ENCODE results near the gene DDX42.

DDX42 gene

DNA sequence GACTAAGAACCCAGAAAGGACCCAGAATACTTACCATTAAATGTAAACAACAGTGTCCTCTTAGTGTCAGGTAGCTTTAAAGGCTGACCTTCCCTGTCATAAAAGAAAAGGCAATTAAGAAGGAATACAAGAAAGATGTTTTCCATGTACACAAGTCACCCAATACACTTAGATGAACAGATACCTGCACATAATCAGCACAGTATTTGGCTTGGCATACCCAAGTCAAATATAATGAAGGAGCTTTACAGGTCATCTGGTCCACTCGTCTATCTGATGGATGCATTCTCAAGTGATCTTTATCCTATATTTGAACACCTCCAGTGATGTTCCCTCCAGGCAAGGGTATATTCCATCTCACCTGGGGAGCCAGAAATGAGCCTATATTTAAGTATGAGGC is 21.3 kb upstream of the DDX42 start:
- TF ChIP-seq, protein P1, sequence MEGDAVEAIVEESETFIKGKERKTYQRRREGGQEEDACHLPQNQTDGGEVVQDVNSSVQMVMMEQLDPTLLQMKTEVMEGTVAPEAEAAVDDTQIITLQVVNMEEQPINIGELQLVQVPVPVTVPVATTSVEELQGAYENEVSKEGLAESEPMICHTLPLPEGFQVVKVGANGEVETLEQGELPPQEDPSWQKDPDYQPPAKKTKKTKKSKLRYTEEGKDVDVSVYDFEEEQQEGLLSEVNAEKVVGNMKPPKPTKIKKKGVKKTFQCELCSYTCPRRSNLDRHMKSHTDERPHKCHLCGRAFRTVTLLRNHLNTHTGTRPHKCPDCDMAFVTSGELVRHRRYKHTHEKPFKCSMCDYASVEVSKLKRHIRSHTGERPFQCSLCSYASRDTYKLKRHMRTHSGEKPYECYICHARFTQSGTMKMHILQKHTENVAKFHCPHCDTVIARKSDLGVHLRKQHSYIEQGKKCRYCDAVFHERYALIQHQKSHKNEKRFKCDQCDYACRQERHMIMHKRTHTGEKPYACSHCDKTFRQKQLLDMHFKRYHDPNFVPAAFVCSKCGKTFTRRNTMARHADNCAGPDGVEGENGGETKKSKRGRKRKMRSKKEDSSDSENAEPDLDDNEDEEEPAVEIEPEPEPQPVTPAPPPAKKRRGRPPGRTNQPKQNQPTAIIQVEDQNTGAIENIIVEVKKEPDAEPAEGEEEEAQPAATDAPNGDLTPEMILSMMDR (conservative IDR thresholded peaks at IDR 0.05; ENCODE audit: low read length), result no peak
- no peak overlapping the region for H3K4me3 ChIP-seq (ENCODE audit: low read length)
- no peak for DNase-seq (ENCODE audit: low read depth)

DNA sequence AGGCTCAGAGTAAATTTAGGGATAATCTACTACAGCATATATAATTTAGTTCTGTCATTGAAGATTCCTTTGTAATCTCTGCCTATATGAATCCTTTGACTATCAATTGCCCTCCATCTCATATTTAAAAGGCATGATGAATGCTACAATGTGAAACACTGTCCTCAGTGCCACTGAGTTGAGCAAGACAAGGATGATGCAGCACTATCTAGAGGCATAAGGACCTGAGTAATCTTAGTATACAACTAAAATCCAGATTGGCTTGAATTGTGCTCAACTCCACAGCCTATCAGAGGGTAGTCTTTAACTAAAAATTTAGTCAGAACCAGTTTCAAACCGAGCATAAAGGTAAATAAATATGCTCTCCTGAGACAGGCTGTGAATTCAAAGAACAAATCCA is 20.8 kb upstream of the DDX42 start:
- H3K4me3 ChIP-seq (ENCODE audit: low read length), result no peak overlapping the region
- TF ChIP-seq, protein P1 (conservative IDR thresholded peaks at IDR 0.05; ENCODE audit: low read length), result no peak
- no peak for DNase-seq (ENCODE audit: low read depth)

DNA sequence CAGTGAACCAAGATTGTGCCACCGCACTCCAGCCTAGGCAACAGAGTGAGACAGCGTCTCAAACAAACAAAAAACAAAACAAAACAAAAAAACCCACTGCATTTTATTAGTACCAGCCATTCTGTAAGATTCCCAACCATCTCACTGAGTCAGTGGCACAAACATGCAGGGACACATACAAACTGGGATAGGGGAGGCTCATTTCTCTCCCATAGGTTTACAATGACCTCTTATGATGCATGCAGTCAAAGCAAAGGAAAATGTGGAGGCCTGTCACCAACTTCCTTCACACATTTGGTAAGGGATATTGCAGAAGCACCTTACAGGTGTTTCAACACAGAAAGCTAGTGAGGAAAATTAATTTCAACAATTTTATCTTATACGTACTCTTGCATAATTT is 19.9 kb upstream of the DDX42 start:
- DNase-seq (ENCODE audit: low read depth), result no peak
- H3K4me3 ChIP-seq (ENCODE audit: low read length), result no peak overlapping the region
- TF ChIP-seq, protein P1 (conservative IDR thresholded peaks at IDR 0.05; ENCODE audit: low read length), result no peak

DNA sequence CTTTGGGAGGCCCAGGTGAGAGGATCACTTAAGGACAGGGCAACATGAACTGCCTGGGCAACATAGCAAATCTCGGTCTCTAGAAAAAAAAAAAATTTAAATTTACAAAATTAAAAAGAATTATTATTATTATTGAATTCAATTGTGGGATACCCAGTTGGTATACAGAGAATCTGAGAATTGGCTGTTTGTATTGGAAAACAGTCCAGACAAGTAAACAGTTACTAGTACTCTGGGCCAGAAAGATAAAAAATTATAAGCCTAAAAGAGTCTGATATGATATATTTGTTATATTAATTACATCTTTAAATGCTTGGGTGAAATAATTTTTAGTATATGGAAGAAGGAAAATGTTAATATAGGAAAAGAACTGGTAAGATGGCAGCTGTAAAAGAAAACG is 15.5 kb upstream of the DDX42 start:
- H3K4me3 ChIP-seq (ENCODE audit: low read length), result no peak overlapping the region
- TF ChIP-seq, protein P1 (conservative IDR thresholded peaks at IDR 0.05; ENCODE audit: low read length), result no peak
- DNase-seq (ENCODE audit: low read depth), result no peak

DNA sequence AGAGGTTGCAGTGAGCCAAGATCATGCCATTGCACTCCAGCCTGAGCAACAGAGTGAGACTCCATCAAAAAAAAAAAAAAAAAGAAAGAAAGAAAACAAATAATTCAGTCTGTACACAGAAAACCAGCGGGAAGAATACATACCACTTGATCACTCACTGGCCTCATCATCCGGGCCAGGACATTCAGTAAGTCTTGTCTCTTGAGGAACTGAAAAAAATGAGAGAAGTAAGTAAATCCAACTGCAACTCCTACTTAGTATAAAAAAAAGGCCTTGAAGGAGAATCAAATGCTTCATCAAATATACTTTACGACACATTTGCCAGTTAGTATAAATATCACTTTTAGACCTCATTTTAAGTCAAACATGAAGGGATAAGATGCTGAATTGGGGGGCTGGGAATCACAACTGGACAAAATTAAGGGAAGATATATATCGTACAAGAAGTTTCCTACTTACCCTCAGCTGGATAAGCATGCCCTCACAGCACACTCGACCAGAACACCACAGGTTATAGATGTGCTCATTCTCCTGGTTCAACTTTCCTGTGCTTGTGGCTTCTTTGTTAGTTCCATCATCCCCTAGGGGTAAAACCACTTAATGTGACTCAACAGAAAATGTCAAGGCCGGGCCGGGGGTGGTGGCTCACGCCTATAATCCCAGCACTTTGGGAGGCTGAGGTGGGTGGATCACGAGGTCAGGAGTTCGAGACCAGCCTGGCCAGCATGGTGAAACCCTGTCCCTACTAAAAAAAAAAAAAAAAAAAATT is 13.0 kb upstream of the DDX42 start:
- DNase-seq (ENCODE audit: low read depth), result no peak
- TF ChIP-seq, protein P1 (conservative IDR thresholded peaks at IDR 0.05; ENCODE audit: low read length), result no peak
- no peak overlapping the region for H3K4me3 ChIP-seq (ENCODE audit: low read length)

DNA sequence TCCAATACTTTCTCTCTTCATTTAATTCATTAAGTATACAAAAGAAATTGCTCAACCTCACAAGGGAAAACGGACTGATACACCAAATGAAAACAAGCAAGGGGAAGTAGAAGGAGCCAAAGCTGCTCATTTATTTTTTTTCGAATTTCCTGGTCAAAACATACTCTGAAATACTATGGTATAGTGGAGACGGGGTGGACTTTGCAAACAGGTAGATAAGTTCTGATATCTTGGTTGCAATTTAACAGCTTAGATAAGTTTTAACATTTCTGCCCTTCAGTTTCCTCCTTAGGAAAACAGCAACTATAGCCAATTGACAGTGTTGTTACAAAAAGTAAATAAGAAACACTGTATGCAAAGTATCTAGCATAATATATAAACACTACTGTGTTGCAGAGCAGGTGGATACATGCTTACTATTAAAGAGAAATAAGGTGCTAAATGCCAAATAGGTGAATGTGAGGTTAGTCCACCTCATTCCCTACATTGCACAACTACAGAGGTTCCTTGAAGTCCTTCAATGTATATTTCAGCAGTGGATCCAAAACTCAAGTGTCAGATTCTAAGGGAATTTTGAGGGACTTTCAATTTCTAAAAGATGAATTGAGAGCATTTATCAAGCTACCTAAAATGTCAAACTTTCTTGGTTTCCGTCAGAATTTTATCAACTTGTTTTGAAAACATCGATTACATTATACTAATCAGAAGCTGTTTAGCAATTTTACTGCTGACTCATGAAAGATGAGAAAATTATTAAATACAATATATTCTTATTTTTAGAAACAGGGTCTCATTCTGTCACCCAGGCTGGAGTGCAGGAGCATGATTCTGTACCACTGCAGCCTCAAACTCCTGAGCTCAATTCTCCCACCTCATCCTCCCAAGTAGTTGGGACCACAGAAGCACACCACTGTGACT is 11.6 kb upstream of the DDX42 start:
- TF ChIP-seq, protein P1 (conservative IDR thresholded peaks at IDR 0.05; ENCODE audit: low read length), result no peak

More for the DNA sequence above, 11.6 kb upstream of the DDX42 start:
- DNase-seq (ENCODE audit: low read depth), result no peak
- no peak overlapping the region for H3K4me3 ChIP-seq (ENCODE audit: low read length)

Measured in AG10803 (cell line).